Neutrophil (primary cell): Measurements from ENCODE around the gene P2RX6.
"Not testable (repeated sequence)": the region's sequence is repeated elsewhere in the genome, so short reads cannot be mapped to it uniquely, and the experiment has no call there.

Source experiments
- H3K27ac ChIP-seq: fragments of 200-600 bp; sonication (generic); 2 replicates; pipeline ENCODE4 v1.5.1; 2016; ENCODE audit warnings: mild to moderate bottlenecking, moderate library complexity
- H3K27me3 ChIP-seq: fragments of 200-600 bp; sonication (generic); 2 replicates; pipeline ENCODE4 v1.6.0; 2016; ENCODE audit warnings: mild to moderate bottlenecking
- H3K36me3 ChIP-seq: fragments of 200-600 bp; sonication (generic); 2 replicates; pipeline ENCODE4 v1.5.1; 2017
- H3K4me1 ChIP-seq, 2 experiments: fragments of 200-600 bp in 1 of 2; sonication (generic) in 1 of 2; 1 replicate in 1 of 2; 2 replicates in 1 of 2; pipeline versions ENCODE4 v1.5.1 to v1.6.1; 2013 to 2016; ENCODE audit warnings: low read depth in 1 of 2, low read length in 1 of 2, mild to moderate bottlenecking in 1 of 2, moderate library complexity in 1 of 2; ENCODE audit not compliant: control insufficient read depth in 1 of 2, insufficient read depth in 1 of 2
- H3K4me3 ChIP-seq, 2 experiments: fragments of 200-600 bp in 1 of 2; sonication (generic) in 1 of 2; 1 replicate in 1 of 2; 2 replicates in 1 of 2; pipeline ENCODE4 v1.5.1; 2013 to 2016; ENCODE audit warnings: low read depth in 1 of 2, low read length in 1 of 2, mild to moderate bottlenecking in 1 of 2, moderate library complexity in 1 of 2
- H3K9me3 ChIP-seq: fragments of 200-600 bp; sonication (generic); 2 replicates; pipeline ENCODE4 v1.5.1; 2016
- TF ChIP-seq, protein P1 (sequence below): fragments of 200-600 bp; sonication (generic); IDR thresholded peaks from 2 replicates; pipeline ENCODE4 v1.5.1; 2016; ENCODE audit warnings: antibody characterized with exemption

Gene P2RX6

DNA sequence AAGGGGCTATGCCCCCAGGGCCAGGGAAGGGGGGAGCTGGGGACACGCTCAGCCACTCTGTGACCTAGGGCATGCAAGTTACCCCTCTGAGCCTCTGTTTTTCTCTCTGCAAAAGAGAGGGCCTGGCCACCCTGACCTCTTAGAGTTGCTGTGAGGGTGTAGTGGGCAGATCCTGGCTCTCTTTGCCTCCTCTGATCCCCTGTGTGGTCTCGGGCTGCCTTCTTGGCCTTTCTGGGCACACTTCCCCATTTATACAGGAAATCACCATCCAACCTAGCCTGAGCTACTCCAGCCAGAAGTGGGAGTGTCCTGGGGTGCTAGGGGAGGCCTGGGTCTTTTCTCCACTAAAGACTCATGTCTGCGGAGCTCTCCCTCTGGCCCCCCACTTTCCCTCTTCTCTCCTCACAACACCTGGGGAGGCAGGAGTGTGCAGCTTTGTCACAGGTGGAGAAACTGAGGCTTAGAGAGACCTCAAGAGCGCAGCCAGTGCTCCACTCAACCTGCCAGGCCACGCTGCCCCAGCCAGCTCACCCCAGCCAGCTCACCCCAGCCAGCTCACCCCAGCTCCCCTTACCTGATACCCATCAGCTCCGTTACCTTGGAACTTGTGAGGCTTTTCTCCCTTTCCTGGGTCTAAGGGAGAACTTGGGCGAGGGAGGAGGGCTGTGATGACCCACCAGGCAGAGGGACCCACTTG, 46.5 kb upstream of the P2RX6 start:
- H3K4me3 ChIP-seq: no peak overlapping the region
- H3K36me3 ChIP-seq: no peaks in the 10 kb centered on the region
- H3K27ac ChIP-seq: no peak overlapping the region
- H3K4me1 ChIP-seq: peaks cover 6 to 14% of the 10 kb centered on the region in 2 experiments
- H3K27me3 ChIP-seq: peaks cover 32% of the 10 kb centered on the region
- TF ChIP-seq, protein P1, sequence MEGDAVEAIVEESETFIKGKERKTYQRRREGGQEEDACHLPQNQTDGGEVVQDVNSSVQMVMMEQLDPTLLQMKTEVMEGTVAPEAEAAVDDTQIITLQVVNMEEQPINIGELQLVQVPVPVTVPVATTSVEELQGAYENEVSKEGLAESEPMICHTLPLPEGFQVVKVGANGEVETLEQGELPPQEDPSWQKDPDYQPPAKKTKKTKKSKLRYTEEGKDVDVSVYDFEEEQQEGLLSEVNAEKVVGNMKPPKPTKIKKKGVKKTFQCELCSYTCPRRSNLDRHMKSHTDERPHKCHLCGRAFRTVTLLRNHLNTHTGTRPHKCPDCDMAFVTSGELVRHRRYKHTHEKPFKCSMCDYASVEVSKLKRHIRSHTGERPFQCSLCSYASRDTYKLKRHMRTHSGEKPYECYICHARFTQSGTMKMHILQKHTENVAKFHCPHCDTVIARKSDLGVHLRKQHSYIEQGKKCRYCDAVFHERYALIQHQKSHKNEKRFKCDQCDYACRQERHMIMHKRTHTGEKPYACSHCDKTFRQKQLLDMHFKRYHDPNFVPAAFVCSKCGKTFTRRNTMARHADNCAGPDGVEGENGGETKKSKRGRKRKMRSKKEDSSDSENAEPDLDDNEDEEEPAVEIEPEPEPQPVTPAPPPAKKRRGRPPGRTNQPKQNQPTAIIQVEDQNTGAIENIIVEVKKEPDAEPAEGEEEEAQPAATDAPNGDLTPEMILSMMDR: no peak
- H3K9me3 ChIP-seq: no peaks in the 10 kb centered on the region

DNA sequence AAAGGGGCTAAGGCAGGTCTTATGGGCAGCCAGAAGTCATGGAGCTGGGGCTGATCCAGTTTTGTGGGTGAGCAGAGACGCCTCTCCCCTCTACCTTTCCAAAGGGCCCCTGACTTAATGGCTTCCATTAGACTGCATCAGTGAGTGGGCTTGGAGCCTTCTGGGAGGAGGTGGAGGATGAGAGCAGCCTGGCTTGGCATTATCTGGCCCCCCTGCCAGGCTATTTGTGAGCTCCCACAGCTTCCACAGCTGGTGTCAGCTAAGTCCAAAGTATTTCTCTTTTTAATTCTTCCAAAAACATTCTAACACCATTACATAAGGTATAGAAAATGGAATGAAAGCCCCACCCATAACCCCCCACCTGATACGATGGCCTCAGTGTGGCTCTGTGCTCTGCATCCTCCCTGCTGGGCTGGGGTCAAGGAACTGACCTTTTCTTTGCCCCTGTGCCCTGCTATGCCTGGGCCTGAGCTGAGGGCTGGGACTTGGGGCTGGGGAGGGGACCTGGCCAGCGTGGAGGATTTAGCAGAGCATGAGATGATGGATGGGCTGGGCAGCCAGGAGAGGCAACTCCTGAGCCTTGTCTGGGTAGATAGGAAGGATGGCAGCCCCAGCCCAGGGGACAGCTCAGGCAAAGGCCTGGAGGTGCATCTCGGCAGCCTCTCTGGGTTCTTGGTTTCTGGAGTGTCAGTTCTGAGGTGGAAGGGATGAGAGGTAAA, 43.9 kb upstream of the P2RX6 start:
- TF ChIP-seq, protein P1: no peak
- Histone ChIP-seq H3K4me3 (no peak overlapping the region), H3K27me3 (peaks cover 5% of the 10 kb centered on the region), H3K4me1 (peaks cover 6 to 10% of the 10 kb centered on the region in 2 experiments), H3K27ac (no peak overlapping the region), H3K9me3 (no peaks in the 10 kb centered on the region), H3K36me3 (no peaks in the 10 kb centered on the region)

DNA sequence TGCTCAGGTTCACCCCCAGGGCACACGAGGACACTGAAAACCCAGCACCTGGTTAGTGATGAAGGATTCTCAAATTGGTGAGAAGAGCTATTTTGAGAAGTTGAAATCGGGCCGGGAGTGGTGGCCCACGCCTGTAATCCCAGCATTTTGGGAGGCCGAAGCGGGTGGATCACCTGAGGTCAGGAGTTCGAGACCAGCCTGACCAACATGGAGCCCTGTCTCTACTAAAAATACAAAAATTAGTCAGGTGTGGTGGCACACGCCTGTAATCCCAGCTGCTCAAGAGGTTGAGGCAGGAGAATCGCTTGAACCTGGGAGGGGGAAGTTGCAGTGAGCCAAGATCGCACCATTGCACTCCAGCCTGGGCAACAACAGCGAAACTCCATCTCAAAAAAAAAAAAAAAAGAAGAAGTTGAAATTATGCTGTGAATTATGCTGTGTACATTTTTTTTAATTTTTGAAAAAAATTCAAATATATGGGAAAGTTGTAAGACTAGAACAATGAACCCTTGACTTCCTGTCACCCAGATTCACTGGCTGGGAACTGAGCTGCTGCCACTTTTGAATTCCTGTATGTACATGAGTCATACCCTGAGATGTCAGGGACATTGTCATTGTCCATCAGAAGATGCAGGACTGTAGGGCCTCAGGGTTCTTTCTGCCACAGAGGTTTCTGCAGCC, 42.8 kb upstream of the P2RX6 start:
- not testable (repeated sequence) for H3K9me3 ChIP-seq, H3K36me3 ChIP-seq, H3K27ac ChIP-seq, H3K27me3 ChIP-seq, H3K4me1 ChIP-seq, H3K4me3 ChIP-seq

DNA sequence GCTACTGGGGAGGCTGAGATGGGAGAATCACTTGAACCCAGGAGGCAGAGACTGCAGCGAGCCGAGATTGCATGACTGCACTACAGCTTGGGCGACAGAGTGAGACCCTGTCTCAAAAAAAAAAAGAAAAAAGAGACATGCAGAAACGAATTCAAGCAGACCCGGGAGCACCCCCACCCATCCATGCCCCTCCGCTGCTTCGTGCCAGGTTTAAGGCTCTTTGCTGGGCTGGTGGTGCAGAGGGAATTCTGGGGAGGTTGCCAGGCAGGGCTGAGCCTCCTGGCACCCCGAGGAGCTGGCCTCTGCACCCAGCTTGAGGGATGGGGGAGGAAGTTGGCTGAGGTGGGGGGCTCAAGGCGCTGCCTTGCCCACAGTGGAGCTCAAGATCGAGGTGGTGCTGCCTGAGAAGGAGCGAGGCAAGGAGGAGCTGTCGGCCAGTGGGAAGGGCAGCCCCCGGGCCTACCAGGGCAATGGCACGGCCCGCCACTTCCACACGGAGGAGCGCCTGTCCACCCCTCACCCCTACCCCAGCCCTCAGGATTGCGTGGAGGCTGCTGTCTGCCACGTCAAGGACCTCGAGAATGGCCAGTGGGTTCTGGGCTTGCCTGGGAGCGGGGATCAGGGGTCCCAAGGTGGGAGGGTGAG, 41.9 kb upstream of the P2RX6 start:
- no peaks in the 10 kb centered on the region for H3K9me3 ChIP-seq
- peaks cover 5 to 7% of the 10 kb centered on the region in 2 experiments for H3K4me1 ChIP-seq
- H3K4me3 ChIP-seq: no peak overlapping the region
- H3K27me3 ChIP-seq: no peaks in the 10 kb centered on the region
- H3K36me3 ChIP-seq: no peaks in the 10 kb centered on the region
- H3K27ac ChIP-seq: no peak overlapping the region
- TF ChIP-seq, protein P1: no peak

DNA sequence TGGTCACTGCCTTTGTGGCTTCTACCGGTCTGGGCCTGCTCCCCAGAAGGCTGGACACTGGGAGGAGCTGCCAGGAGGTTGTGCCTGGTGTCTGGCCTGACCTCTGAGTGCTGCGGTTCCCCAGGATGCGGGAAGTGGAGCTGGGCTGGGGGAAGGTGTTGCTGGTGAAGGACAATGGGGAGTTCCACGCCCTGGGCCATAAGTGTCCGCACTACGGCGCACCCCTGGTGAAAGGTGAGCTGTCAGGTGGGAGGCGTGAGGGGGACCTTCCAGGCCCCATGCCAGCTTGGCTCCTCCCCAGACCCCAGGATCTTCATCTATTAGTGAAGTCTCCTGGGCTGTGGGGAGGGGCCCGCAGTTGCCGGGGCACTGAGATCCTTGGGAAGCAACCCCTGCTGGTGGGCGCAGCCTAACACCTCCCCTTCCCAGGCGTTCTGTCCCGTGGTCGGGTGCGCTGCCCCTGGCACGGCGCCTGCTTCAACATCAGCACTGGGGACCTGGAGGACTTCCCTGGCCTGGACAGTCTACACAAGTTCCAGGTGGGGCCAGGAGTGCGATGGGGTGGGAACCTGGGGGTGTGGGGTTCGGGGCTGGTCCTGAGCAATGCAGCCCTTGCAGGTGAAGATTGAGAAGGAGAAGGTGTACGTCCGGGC, 41.2 kb upstream of the P2RX6 start:
- Histone ChIP-seq H3K4me3 (no peak overlapping the region), H3K36me3 (no peaks in the 10 kb centered on the region), H3K27me3 (no peaks in the 10 kb centered on the region), H3K9me3 (no peaks in the 10 kb centered on the region), H3K27ac (no peak overlapping the region), H3K4me1 (no peaks in the 10 kb centered on the region)
- TF ChIP-seq, protein P1: no peak
